Gastroesophageal sphincter (tissue), 4 donors: ENCODE data around the gene BORCS5. TPM values are rescaled to one million over a fixed set of nuclear protein-coding genes. Genes with fewer than 3 reads are reported as not detected.

Experiments used
- ATAC-seq: fragments of 150-250 bp; one replicate; pipeline ENCODE4 v1.9.1; 2016; ENCODE audit warnings: mild to moderate bottlenecking, moderate library complexity
- H3K27ac ChIP-seq, 4 donors: fragments of 200-600 bp; sonication (generic) in 3 of 4; 1 replicate in 3 of 4; 2 replicates in 1 of 4; pipeline ENCODE4 v1.5.1; 2016 to 2019
- H3K27me3 ChIP-seq: fragments of 200-600 bp; sonication (generic); one replicate; pipeline ENCODE4 v1.5.1; 2019
- H3K36me3 ChIP-seq, 2 donors: fragments of 200-600 bp; sonication (generic); one replicate each; pipeline ENCODE4 v1.5.1; 2019; ENCODE audit warnings: control low read depth in 1 of 2
- H3K4me1 ChIP-seq, 3 donors: fragments of 200-600 bp; sonication (generic); 1 replicate in 2 of 3; 2 replicates in 1 of 3; pipeline ENCODE4 v1.5.1; 2016 to 2019; ENCODE audit warnings: control low read depth in 2 of 3
- H3K4me3 ChIP-seq, 2 donors: fragments of 200-600 bp; sonication (generic); one replicate each; pipeline ENCODE4 v1.5.1; 2019; ENCODE audit warnings: mild to moderate bottlenecking in 1 of 2, moderate library complexity in 1 of 2
- H3K9me3 ChIP-seq, 3 donors: fragments of 200-600 bp; sonication (generic); one replicate each; pipeline ENCODE4 v1.5.1; 2017 to 2019; ENCODE audit warnings: control low read depth in 2 of 3
- CTCF ChIP-seq, 4 experiments: fragments of 200-600 bp in 2 of 4; fragments of 450-650 bp in 2 of 4; sonication (generic) in 1 of 4; IDR thresholded peaks; one replicate each; pipeline ENCODE4 v1.5.1; 2017 to 2019; ENCODE audit warnings: antibody characterized with exemption in 4 of 4, mild to moderate bottlenecking in 2 of 4, moderate library complexity in 2 of 4
- EP300 ChIP-seq: sonication (generic); formaldehyde crosslinking; IDR thresholded peaks from one replicate; pipeline ENCODE4 v1.6.1; 2017; ENCODE audit warnings: antibody characterized with exemption, mild to moderate bottlenecking
- POLR2A ChIP-seq, 2 donors: fragments of 450-650 bp; IDR thresholded peaks; one replicate each; pipeline ENCODE4 v1.6.1; 2017; ENCODE audit warnings: antibody characterized with exemption in 2 of 2, mild to moderate bottlenecking in 2 of 2, moderate library complexity in 1 of 2
- POLR2AphosphoS5 ChIP-seq: sonication (generic); formaldehyde crosslinking; IDR thresholded peaks from one replicate; pipeline ENCODE4 v1.6.1; 2017; ENCODE audit warnings: antibody characterized with exemption
- WGBS, 2 donors: methylation state at CpG; one replicate each; pipeline ENCODE4 v1.1.5; 2018; ENCODE audit warnings: low coverage in 1 of 2; 5-methylcytosine and 5-hydroxymethylcytosine counted together
- total RNA-seq, 4 donors: library from RNA; depleted of rRNA; stranded (reverse); fragments of >200 nt; gene quantifications; one replicate each; pipeline ENCODE4 v1.1.0, GENCODE V29; 2016

BORCS5 gene
- total RNA-seq, 4 donors from 2014 or later: 10.5 to 29.1 (median 19.0) TPM

GRCh38 chr12:12333407-12334366 lies 23.2 kb upstream of the BORCS5 start:
- Histone ChIP-seq H3K4me1 (peaks cover 0 to 16% (median 0%) of the 10 kb centered on the region in 3 donors), H3K27ac (no peak overlapping the region), H3K36me3 (peaks cover 0 to 49% of the 10 kb centered on the region in 2 donors), H3K9me3 (no peaks in the 10 kb centered on the region), H3K4me3 (no peak overlapping the region), H3K27me3 (no peaks in the 10 kb centered on the region)
- TF ChIP-seq EP300 (no peak), POLR2A (IDR thresholded peaks at IDR 0.05) (no peak), POLR2AphosphoS5 (no peak), CTCF (IDR thresholded peaks at IDR 0.05) (no peak)
- no peak for ATAC-seq
- WGBS, 2 donors: 62 to 65% methylated on average over 5 to 12 of the region's 12 CpGs

DNA sequence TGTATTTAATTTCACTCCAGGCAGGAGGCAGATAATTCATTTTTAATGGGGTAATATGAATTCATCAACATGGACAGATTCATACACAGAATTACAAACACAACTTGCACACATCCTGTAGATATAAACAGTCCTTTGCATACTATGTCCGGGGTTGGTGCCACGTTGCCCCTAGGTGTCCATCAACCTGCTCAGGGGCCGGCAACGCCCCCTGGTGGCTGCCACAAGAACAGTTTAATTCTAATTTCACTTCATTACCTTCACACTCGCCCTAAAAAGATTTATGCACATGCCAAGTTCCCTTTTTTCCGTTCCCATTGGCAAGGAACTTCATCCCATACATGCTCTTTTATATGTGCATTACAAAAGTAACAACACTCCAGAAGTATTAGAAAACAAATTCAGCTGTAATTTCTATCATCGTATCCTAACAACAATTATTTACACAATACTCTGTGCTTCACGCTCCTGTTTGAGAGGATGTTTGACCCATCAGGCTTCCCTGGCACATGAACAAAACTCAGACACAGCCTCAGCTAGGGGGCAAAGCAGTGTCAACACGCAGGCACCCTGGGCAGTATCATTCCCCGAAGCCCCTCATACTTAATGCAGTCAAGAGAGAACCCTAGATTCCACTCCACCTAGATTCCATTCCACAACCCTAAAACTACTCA lies 22.4 kb upstream of the BORCS5 start:
- H3K4me1 ChIP-seq: peaks cover 0 to 16% (median 0%) of the 10 kb centered on the region in 3 donors
- WGBS, 2 donors: 26 to 31% methylated on average over 10 of the region's 10 CpGs
- peaks cover 0 to 56% of the 10 kb centered on the region in 2 donors for H3K36me3 ChIP-seq
- no peak overlapping the region for H3K27ac ChIP-seq
- no peak for ATAC-seq
- TF ChIP-seq CTCF (IDR thresholded peaks at IDR 0.05) (peak; percentile 62 to 85 (median 75)), POLR2AphosphoS5 (no peak), EP300 (no peak)
- H3K4me3 ChIP-seq: no peak overlapping the region
- no peaks in the 10 kb centered on the region for H3K9me3 ChIP-seq
- no peaks in the 10 kb centered on the region for H3K27me3 ChIP-seq

DNA sequence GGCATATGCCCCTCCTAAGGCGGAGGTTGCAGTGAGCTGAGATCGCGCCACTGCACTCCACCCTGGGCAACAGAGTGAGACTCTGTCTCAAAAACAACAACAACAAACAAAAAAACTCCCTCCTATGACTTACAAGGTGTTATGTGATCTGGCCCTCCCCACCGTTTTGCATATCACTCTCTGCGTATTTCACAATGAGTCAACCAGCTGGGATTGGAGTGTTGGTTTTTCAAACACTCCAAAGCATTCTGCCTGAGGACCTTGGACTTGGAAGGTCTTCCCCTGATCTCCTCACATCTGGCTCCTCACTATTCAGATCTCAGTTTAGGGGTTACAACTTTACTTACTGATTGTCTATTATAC lies 20.8 kb upstream of the BORCS5 start:
- no peaks in the 10 kb centered on the region for H3K9me3 ChIP-seq
- no peak overlapping the region for H3K4me3 ChIP-seq
- peaks cover 0 to 56% of the 10 kb centered on the region in 2 donors for H3K36me3 ChIP-seq
- peaks cover 0 to 16% (median 0%) of the 10 kb centered on the region in 3 donors for H3K4me1 ChIP-seq
- H3K27me3 ChIP-seq: no peaks in the 10 kb centered on the region
- no peak overlapping the region for H3K27ac ChIP-seq
- no peak for ATAC-seq
- 81 to 90% methylated on average over 4 to 5 of the region's 5 CpGs for whole genome bisulfite sequencing, 2 donors
- no peak for TF ChIP-seq POLR2A (IDR thresholded peaks at IDR 0.05)
- no peak for TF ChIP-seq EP300
- TF ChIP-seq CTCF (IDR thresholded peaks at IDR 0.05): no peak
- TF ChIP-seq POLR2AphosphoS5: no peak

DNA sequence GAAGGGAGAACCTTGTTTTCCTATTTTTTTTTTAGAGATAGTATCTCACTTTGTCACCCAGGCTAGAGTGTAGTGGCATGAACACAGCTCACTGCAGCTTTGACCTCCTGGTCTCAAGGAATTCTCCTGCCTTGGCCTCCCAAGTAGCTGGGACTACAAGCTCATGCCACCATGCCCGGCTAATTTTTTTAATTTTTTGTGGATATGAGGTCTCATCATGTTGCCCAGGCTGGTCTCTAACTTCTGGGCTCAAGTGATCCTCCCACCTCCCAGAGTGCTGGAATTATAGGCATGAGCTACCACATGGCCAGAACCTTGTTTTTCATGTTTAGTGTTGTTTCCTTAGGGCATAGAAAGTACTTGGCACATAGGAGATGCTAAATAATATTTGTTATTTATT lies 20.4 kb upstream of the BORCS5 start:
- Histone ChIP-seq H3K27me3 (no peaks in the 10 kb centered on the region), H3K27ac (no peak overlapping the region), H3K9me3 (no peaks in the 10 kb centered on the region), H3K4me3 (no peak overlapping the region), H3K4me1 (peaks cover 0 to 16% (median 0%) of the 10 kb centered on the region in 3 donors), H3K36me3 (peaks cover 0 to 61% of the 10 kb centered on the region in 2 donors)
- no peak for ATAC-seq
- TF ChIP-seq CTCF (IDR thresholded peaks at IDR 0.05) (no peak), EP300 (no peak), POLR2A (IDR thresholded peaks at IDR 0.05) (no peak), POLR2AphosphoS5 (no peak)
- 100% methylated on average over 1 of the region's 1 CpG; no CpG with 5 or more reads in 1 of the 2 donors for WGBS, 2 donors
